HUDEP-2 (cell line): ENCODE measurements around the gene XPNPEP2.

Source experiments
- DNase-seq, 76 experiments: peaks; one replicate each; lab custom pipeline; 2025; ENCODE audit not compliant: unreplicated experiment in 76 of 76; lab: John Stamatoyannopoulos, UW

Gene XPNPEP2

DNA sequence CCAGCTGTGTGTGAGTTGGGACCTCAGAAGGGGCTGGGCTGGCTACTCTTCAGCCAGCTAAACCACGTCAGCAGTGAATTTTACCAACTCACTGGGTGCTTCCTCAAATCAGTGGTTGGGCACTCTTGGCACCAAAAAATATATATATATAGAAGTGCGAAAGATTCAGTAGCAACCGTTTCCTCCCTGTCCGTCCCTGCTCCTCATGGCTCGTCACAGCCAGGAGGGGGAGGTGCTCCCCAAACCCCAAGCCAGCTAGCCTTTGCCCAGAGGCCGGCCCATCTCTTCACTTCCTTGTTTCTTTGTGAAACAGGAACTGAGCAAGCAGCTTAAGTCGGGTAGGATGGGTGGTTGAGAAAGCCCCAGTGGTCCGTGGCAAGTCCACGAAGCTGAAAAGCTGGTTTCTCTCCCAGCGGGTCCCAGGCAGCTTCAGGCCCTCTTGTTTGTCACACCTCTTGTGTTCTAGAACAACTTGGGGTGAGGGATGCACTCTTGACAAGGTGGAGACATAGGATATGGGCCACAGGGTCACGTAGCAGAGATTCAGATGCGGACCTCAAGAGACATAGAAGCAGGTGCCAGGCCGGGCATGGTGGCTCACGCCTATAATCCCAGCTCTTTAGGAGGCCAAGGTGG is 34.1 kb downstream of the XPNPEP2 start:
- DNase-seq, result no peak

GRCh38 chrX:129773649-129774458 is 35.1 kb downstream of the XPNPEP2 start:
- no peak for DNase-seq

DNA sequence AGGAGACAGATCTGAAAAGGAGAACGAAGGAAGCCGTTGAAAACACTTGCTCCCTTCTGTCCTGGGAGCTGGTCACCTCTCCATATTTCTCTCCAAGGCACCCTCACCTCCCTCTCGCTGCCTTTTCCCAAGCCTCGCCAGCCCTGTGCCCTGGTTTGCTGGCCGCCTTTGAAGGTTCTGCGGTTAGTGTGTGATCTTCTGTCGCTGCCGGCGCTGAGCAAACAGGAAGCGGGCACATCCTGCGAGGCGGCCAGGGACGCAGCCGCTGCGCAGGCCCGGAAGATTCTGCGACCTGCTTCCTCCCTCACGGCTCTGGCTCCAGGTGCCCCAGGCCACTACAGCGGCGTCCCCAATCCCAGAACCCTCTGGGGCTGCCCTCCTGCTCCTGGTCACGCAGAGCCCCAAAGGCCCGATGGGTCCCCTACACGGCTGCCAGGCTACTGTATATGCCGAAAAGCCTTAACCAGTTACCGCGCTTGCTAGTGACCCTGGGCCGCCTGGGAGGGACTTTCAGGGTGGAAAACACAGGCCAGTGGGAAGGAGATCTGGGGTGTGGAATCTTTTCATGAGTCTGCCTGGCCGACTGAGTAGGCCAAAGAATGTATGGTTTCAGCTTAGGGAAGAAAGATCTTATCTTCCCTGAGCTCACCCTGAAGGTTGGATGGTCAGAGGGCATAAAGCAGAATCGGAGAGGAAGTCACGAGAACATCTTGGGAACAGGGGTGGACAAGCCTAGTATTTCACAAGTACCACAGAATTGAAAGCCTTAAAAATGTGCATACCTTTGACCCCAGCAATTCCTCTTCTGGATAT is 38.6 kb downstream of the XPNPEP2 start:
- no peak for DNase-seq

DNA sequence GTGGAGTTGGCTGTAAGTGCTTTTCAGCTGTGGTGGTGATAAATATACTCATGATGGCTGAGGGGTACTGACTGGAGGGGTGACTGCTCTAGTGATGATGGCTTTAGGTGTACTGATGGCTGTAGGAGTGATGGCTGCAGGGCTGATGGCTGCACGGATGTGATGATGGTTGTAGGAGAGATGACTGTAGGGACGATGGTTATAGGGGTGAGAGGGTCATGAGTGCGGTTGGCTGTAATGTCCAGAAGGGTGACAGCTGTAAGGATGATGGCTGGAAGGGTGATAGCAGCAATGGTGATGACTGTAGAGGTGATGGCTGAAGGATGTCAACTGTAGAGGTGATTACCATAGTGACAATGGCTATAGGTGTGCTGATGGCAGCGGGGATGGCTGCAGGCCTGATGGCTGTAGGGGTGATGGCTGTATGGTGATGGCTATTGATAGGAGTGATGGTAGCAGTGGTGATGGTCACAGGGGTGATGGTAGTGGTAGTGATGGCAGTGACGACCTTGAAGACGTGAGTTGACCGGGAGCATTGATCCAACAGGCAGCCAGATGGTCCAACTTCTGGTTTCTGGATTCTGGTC is 40.4 kb downstream of the XPNPEP2 start:
- DNase-seq, result no peak

- DNase-seq, result no peak
Measured at GRCh38 chrX:129779747-129780146, 41.0 kb downstream of the XPNPEP2 start, which contains the start of gene SASH3. Gene SASH3, plus strand, starts transcription at chrX:129779949. Its CDS starts 149 bp downstream, at chrX:129780098.

DNA sequence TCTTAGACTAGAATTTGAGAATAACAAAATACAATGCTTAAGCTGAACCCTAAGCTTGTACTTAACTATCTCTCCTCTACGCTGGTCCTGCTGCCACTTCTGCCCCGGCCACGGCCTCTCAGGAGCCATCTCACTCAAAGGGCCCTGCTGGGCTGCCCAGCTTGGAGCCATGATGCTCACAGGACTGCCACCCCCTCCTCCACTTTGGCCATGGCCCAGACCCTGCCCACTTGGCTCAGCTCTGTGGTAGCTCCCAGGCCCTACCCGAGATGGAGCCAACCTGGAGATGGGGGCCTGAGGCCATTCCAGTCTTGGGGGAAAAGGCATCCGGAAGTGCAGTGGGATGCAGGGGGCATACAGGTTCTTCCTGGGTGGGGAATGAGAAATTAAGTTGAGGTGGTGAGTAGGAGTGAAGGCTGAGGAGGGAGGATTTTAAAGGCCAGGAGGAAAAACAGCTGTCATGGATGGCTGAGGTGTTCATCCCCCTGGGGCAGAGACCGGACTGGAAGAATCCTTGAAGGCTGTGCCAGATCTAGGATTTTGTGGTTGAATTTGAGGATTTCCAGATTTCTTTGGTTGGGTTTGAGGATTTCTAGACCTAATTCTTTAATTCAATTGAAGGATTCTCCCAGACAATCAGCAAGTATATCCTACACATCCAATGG is 41.8 kb downstream of the XPNPEP2 start:
- no peak for DNase-seq

- DNase-seq, result no peak
Measured at GRCh38 chrX:129781134-129781672, 42.4 kb downstream of the XPNPEP2 start.

GRCh38 chrX:129781680-129782495 is 43.1 kb downstream of the XPNPEP2 start:
- DNase-seq, result no peak

- no peak for DNase-seq
Measured at GRCh38 chrX:129782706-129783105, 43.9 kb downstream of the XPNPEP2 start.

DNA sequence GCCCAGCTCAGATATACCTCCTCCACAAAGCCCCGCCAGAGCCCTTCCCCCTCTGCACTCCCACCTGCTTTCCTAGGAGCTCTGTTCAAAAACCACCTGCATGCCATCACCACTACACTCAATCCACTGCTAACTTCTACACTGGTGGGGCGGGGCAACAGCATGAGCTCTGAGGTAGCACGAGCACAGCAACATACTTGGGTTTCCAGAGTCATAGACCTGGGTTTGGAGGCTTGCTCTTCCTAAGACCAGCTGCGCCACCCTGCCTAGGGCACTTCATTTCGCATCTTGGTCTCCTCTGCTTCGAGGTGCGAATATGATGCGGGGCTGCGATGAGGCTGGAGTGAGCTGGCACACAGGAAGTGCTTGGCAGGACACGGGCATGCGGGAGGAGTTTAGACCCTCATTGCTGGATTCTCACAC is 44.5 kb downstream of the XPNPEP2 start:
- no peak for DNase-seq

- no peak for DNase-seq
Measured at GRCh38 chrX:129784371-129784770, 45.6 kb downstream of the XPNPEP2 start.

DNA sequence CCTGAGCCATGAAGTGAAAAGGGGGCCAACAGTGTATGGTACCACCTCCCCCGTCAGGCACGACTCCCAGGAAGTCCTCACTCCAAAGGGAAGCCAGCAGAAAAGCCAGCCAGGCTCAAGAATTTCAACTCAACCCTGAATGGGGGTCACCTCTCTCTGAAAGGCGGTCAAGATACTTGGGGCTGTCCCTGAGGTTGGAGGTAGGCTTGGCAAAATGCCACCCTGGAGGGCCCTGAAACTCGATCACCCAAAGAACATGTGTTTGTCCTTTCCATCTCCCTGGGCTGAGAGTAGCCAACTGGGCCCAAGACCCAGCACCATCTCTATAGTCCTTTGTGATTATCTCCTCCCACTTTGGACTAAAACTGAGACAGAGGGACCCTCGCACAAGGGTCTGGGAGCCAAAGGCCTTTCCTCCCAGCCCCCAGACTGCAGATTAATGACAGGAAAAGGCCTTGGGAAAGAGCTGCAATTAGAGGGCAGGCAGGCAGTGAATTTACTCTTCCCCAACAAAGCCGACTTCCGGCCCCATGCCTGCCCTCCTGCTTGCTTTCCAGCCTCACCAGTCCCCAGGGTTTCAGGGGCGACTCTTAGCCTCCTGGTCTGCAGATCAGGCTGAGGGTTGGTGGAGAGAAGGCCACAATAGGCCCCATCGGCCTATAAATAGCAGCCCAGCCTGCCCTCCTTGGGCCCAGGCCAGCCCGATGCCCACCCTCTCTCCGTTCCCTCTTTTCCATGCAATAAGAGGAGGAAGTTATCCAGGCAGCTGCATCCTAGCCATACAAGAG is 46.6 kb downstream of the XPNPEP2 start:
- no peak for DNase-seq

DNA sequence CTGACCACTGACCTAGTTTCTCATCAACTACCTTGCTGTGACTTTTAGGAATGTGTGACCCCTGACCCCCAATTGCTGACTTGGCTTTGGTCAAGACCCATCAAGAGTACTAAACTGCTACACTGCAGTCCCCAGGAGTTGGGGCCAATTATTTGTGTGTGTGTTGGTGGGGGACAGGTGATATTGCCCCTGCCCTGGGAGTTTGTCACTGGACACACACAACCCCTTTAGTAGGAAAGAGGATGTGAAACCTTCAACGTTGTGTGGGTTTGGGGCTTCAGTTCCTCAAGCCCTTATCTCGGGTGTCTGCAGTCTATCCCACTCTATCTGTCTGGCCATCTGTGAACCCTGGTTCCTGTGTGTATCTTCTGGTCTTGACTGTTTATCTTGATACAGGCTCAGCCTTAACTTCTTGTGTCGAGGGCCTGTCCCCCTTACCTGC is 47.5 kb downstream of the XPNPEP2 start:
- DNase-seq, result peak in 1 of 76 experiments; percentile 0

DNA sequence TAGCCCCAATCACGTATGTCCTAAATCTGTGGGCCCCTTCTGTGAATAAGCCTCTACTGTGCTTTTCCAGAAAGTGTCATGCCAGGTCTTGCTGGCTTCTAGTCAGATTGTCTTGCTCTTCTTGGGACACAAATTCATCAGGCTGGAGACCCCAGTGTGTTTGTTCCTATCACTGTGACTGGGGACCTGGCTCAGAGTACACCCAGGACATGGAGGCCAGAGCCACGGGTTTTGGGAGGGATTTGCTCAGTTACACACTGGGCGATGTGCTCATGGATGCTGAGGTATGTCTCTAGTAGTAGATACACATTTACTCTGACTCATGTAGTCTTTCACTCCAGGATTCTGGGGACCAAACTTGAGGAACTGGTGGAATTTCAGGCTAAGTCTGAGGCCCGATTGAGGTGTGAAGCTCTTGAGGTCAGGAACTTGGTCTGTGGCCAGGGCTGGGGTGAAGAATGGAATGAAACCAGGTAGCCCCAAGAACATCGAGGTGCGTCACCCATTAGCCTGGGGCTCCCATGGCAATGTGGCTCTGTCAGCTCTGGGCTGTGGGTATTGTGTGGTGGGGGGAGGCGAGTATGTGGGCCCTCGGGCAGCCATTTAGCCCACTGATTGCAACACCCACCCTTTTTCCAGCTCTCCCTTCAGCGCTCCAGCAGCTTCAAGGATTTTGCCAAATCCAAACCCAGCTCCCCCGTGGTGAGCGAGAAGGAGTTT is 48.7 kb downstream of the XPNPEP2 start:
- no peak for DNase-seq

GRCh38 chrX:129788527-129788926 is 49.7 kb downstream of the XPNPEP2 start:
- DNase-seq, result no peak

- no peak for DNase-seq
Measured at GRCh38 chrX:129790146-129790545, 51.4 kb downstream of the XPNPEP2 start.

GRCh38 chrX:129790808-129791207 is 52.0 kb downstream of the XPNPEP2 start:
- no peak for DNase-seq

DNA sequence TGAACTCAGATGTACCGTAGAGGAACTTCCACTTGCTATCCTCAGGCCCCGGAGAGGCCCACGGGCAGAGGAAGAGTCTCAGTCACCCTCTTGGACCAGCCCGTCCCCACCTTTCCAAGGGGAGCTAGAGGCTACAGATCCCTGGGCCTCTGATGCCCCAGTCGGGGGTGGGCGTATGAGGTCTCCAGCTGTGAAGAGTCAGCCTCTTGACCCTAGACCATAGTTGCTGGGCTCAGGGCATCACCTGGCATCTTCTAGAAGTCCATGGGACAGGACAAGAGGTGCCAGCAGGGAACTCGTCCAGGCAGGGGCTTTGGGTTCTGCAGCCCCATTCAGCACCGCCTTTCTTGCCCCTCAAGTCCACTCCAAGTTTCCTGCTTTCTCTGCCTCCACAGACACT is 52.6 kb downstream of the XPNPEP2 start:
- DNase-seq, result no peak
